ENCODE results near the gene HSDL2.

GRCh38 chr9:112384690-112385089 lies 4.8 kb downstream of the HSDL2 start:
- TF ChIP-seq REST (IDR thresholded peaks at IDR 0.05; ENCODE audit: low read depth) (no peak), CREB1 (IDR thresholded peaks at IDR 0.05; ENCODE audit: low read depth) (no peak), YY1 (IDR thresholded peaks at IDR 0.05; ENCODE audit: low read depth) (no peak), ZBTB7A (IDR thresholded peaks at IDR 0.05; ENCODE audit: low read depth) (no peak), MAX (IDR thresholded peaks at IDR 0.05) (no peak), EGR1 (IDR thresholded peaks at IDR 0.05) (no peak), USF1 (IDR thresholded peaks at IDR 0.05) (no peak), TEAD4 (IDR thresholded peaks at IDR 0.05) (no peak), NFIC (IDR thresholded peaks at IDR 0.05) (no peak), EP300 (IDR thresholded peaks at IDR 0.05; ENCODE audit: borderline replicate concordance) (no peak), RAD21 (IDR thresholded peaks at IDR 0.05; ENCODE audit: low read depth) (no peak), TAF1 (IDR thresholded peaks at IDR 0.05; ENCODE audit: low read depth) (no peak)
